A549 (cell line): ENCODE data around the gene LDB1. TPM values are rescaled to one million over a fixed set of nuclear protein-coding genes. Genes with fewer than 3 reads are reported as not detected.
A peak's percentile ranks its signal among the peaks of the same experiment; 100 is the strongest.

Experiments used
- ATAC-seq, 2 experiments: fragments of 200-7000 bp in 1 of 2; fragments of >200 bp in 1 of 2; cut with Nextera tagmentation in 1 of 2; cut with Tn5 transposase in 1 of 2; 3 replicates each; pipeline versions ENCODE4 v1.8.0 to v1.9.1; 2018 to 2020; ENCODE audit warnings: mild to moderate bottlenecking in 1 of 2, moderate library complexity in 1 of 2
- CTCF ChIA-PET: fragments of 300-600 bp; sonication (Branson Sonifier 250); formaldehyde crosslinking; extraction: SDS; loops from one replicate; lab custom pipeline; 2021; ENCODE audit warnings: antibody characterized with exemption, inconsistent platforms; lab: Yijun Ruan, JAX
- POLR2A ChIA-PET: fragments of 350-600 bp; formaldehyde crosslinking; extraction: SDS; loops from one replicate; lab custom pipeline; 2021; ENCODE audit warnings: antibody characterized with exemption, inconsistent platforms; lab: Yijun Ruan, JAX
- DNase-seq, 2 experiments: peaks; one replicate each; pipeline versions ENCODE4 v3.0.0 to v3.0.0-alpha.2; 2011 to 2016; ENCODE audit warnings: low read depth in 1 of 2, low spot score in 1 of 2
- FAIRE-seq: peaks from 2 replicates; lab custom pipeline; 2011; peaks lifted over from hg19 to GRCh38; lab: Jason Lieb, UNC
- H3K27ac ChIP-seq, 2 experiments: fragments of >200 bp; sonication (Bioruptor Twin); formaldehyde crosslinking; 3 replicates each; pipeline ENCODE4 v1.5.1; 2016 to 2017
- H3K4me1 ChIP-seq: fragments of >200 bp; sonication (Bioruptor Twin); formaldehyde crosslinking; 3 replicates; pipeline ENCODE4 v1.6.1; 2016
- H3K4me2 ChIP-seq: fragments of >200 bp; sonication (Bioruptor Twin); formaldehyde crosslinking; 3 replicates; pipeline ENCODE4 v1.6.1; 2016
- H3K4me3 ChIP-seq: fragments of >200 bp; sonication (Bioruptor Twin); formaldehyde crosslinking; 3 replicates; pipeline ENCODE4 v1.5.1; 2016
- H3K9me3 ChIP-seq: fragments of >200 bp; sonication (Bioruptor Twin); formaldehyde crosslinking; 3 replicates; pipeline ENCODE4 v1.6.1; 2016
- CBX8 ChIP-seq: fragments of 200-600 bp; sonication (generic); IDR thresholded peaks from 2 replicates; pipeline ENCODE4 v1.6.1; 2016
- CHD2 ChIP-seq: fragments of 150-350 bp; IDR thresholded peaks from 2 replicates; pipeline ENCODE4 v1.6.1; 2014; ENCODE audit warnings: low read length; ENCODE audit not compliant: partially characterized antibody
- CHD4 ChIP-seq: fragments of 200-600 bp; sonication (generic); IDR thresholded peaks from 2 replicates; pipeline ENCODE4 v1.6.1; 2016; ENCODE audit warnings: antibody characterized with exemption, mild to moderate bottlenecking, borderline replicate concordance
- EP300 ChIP-seq, 2 experiments: fragments of >200 bp; sonication (Bioruptor Twin); formaldehyde crosslinking; IDR thresholded peaks; 2 replicates in 1 of 2; 3 replicates in 1 of 2; pipeline ENCODE4 v1.6.1; 2016 to 2017
- FOSB ChIP-seq: fragments of 250-450 bp; sonication (Bioruptor Pico); IDR thresholded peaks from 2 replicates; pipeline ENCODE4 v1.5.0; 2020; ENCODE audit warnings: mild to moderate bottlenecking, moderate library complexity
- HDAC2 ChIP-seq: fragments of 200-600 bp; sonication (generic); IDR thresholded peaks from 2 replicates; pipeline ENCODE4 v1.6.1; 2016
- HOXB5 ChIP-seq: fragments of 250-450 bp; sonication (Bioruptor Pico); IDR thresholded peaks from 2 replicates; pipeline ENCODE4 v1.5.0; 2020; ENCODE audit warnings: mild to moderate bottlenecking, moderate library complexity
- JUNB ChIP-seq: fragments of >200 bp; sonication (Bioruptor Twin); formaldehyde crosslinking; IDR thresholded peaks from 2 replicates; pipeline ENCODE4 v1.6.1; 2016
- MAFK ChIP-seq: fragments of 450-650 bp; IDR thresholded peaks from 2 replicates; pipeline ENCODE4 v1.6.1; 2014; ENCODE audit not compliant: partially characterized antibody
- MYC ChIP-seq: IDR thresholded peaks from 2 replicates; pipeline ENCODE4 v1.6.1; 2012; ENCODE audit warnings: mild to moderate bottlenecking, inconsistent platforms, low read length, improper control_type of control experiment, borderline replicate concordance
- NFE2L2 ChIP-seq: fragments of 150-350 bp; conservative IDR thresholded peaks from 2 replicates; pipeline ENCODE4 v1.6.1; 2014; ENCODE audit warnings: low read length
- NPAS2 ChIP-seq: fragments of 250-450 bp; sonication (Bioruptor Pico); IDR thresholded peaks from 2 replicates; pipeline ENCODE4 v1.8.0; 2022; ENCODE audit warnings: mild to moderate bottlenecking, moderate library complexity, borderline replicate concordance
- NR3C1 ChIP-seq: fragments of >200 bp; sonication (Bioruptor Twin); formaldehyde crosslinking; IDR thresholded peaks from 3 replicates; pipeline ENCODE4 v1.6.1; 2017
- POLR2A ChIP-seq: IDR thresholded peaks from 2 replicates; pipeline ENCODE4 v1.6.1; 2012; ENCODE audit warnings: mild to moderate bottlenecking, low read length
- POLR2AphosphoS2 ChIP-seq: conservative IDR thresholded peaks from 2 replicates; pipeline ENCODE4 v1.6.1; 2012; ENCODE audit warnings: low read length, improper control_type of control experiment, inconsistent platforms
- RCOR1 ChIP-seq: fragments of 150-350 bp; IDR thresholded peaks from 2 replicates; pipeline ENCODE4 v1.6.1; 2014; ENCODE audit warnings: antibody characterized with exemption, low read length, low read depth
- RNF2 ChIP-seq: fragments of 200-600 bp; sonication (generic); IDR thresholded peaks from 2 replicates; pipeline ENCODE4 v1.6.1; 2016; ENCODE audit warnings: low read depth, mild to moderate bottlenecking, antibody characterized with exemption, moderate library complexity, borderline replicate concordance
- SMC3 ChIP-seq: fragments of >200 bp; sonication (Bioruptor Twin); formaldehyde crosslinking; IDR thresholded peaks from 3 replicates; pipeline ENCODE4 v1.6.1; 2018; ENCODE audit warnings: inconsistent platforms
- SREBF2 ChIP-seq: fragments of 450-650 bp; IDR thresholded peaks from 2 replicates; pipeline ENCODE4 v1.6.1; 2014; ENCODE audit warnings: mild to moderate bottlenecking, moderate library complexity
- TP53 ChIP-seq: fragments of 250-450 bp; sonication (Bioruptor Pico); IDR thresholded peaks from 2 replicates; pipeline ENCODE4 v1.5.0; 2021; ENCODE audit warnings: mild to moderate bottlenecking, moderate library complexity
- ZFP36 ChIP-seq: fragments of 450-650 bp; IDR thresholded peaks from 2 replicates; pipeline ENCODE4 v1.6.1; 2014; ENCODE audit warnings: borderline replicate concordance; ENCODE audit not compliant: partially characterized antibody
- ZSCAN20 ChIP-seq: fragments of 250-450 bp; sonication (Bioruptor Pico); IDR thresholded peaks from 2 replicates; pipeline ENCODE4 v1.8.0; 2022; ENCODE audit warnings: mild to moderate bottlenecking, moderate library complexity
- WGBS: methylation state at CpG from one replicate; pipeline ENCODE4 v1.1.6; 2017; ENCODE audit errors: missing lambda C conversion rate; 5-methylcytosine and 5-hydroxymethylcytosine counted together
- polyA plus RNA-seq, 4 experiments: library from polyadenylated mRNA; depleted of rRNA in 3 of 4; stranded (reverse); fragments of >200 nt; fragmentation: RNase III in 1 of 4; extraction: RNeasy Plus Mini Kit Qiagen cat#74134 plus additional on column Dnase treatment in 1 of 4; gene quantifications; 2 replicates in 3 of 4; 3 replicates in 1 of 4; pipeline ENCODE4 v1.2.3, GENCODE V29; 2011 to 2017
- TF ChIP-seq, protein P1 (sequence below): fragments of 250-450 bp; sonication (Bioruptor Pico); IDR thresholded peaks from 2 replicates; pipeline ENCODE4 v1.5.0; 2021; ENCODE audit warnings: mild to moderate bottlenecking, moderate library complexity, borderline replicate concordance
- TF ChIP-seq, protein P2 (sequence below): fragments of 450-650 bp; IDR thresholded peaks from 2 replicates; pipeline ENCODE4 v1.6.1; 2014; ENCODE audit warnings: antibody characterized with exemption
- TF ChIP-seq, protein P3 (sequence below): fragments of >200 bp; sonication (Bioruptor Twin); formaldehyde crosslinking; IDR thresholded peaks from 2 replicates; pipeline ENCODE4 v1.6.1; 2016
- TF ChIP-seq, protein P4 (sequence below): fragments of 250-450 bp; sonication (Bioruptor Pico); IDR thresholded peaks from 2 replicates; pipeline ENCODE4 v1.5.0; 2020; ENCODE audit warnings: low read depth, mild to moderate bottlenecking, moderate library complexity
- TF ChIP-seq, protein P5 (sequence below): IDR thresholded peaks from 2 replicates; pipeline ENCODE4 v1.6.1; 2012
- TF ChIP-seq, protein P6 (sequence below): IDR thresholded peaks from 2 replicates; pipeline ENCODE4 v1.6.1; 2012; ENCODE audit warnings: low read depth, borderline replicate concordance

LDB1 gene
- polyA plus RNA-seq, 2 of the 4 experiments (the other 2 are of a cell fraction) = 37.2 to 47.0 TPM

DNA sequence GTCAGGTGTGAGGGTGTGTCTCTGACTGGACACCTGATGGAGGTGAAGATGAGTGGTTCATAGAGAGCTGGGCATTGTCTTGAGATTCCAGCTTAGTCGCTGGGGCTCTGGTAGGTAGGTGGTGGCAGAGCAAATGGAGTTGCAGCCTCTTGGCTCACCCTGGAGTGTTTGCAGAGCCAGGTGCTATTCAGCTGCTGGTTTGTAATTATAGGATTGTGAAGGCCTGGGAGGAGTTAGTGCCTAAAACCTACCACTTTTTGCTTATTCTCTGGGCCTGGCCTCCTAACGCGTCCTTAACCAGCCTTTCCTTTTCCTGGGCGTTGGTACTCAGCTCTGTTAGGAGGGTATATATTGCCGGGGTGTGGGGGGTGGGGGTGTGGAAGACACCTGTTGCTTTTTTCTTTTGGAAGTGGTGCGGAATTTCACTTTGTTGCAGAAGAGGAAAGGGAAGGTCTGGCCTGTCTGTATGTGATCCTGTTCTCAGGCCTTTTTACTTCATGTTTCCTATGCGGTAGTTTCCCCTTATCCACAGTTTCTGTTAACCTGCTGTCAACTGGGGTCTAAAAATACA lies 15.9 kb upstream of the LDB1 start:
- CTCF ChIA-PET = interaction anchor here (0.9 to 4.6 kb wide), 5 partner anchors 8 to 263 kb away, joined by 3 to 40 read pairs (median 6); partner anchors contain the start of gene NOLC1
- no peak for DNase-seq
- no peak for ATAC-seq
- Histone ChIP-seq H3K4me3 (no peak overlapping the region), H3K27ac (no peak overlapping the region), H3K9me3 (no peaks in the 10 kb centered on the region), H3K4me2 (peak overlapping the region; percentile 98), H3K4me1 (peaks cover 35% of the 10 kb centered on the region)
- 89% methylated on average over 7 of the region's 7 CpGs for WGBS
- no peak for FAIRE-seq
- POLR2A ChIA-PET = no interaction called here
- TF ChIP-seq SREBF2 = no peak
- TF ChIP-seq SMC3 = no peak
- no peak for TF ChIP-seq CHD4
- TF ChIP-seq HDAC2 = no peak
- TF ChIP-seq CBX8 = no peak
- TF ChIP-seq, protein P1, sequence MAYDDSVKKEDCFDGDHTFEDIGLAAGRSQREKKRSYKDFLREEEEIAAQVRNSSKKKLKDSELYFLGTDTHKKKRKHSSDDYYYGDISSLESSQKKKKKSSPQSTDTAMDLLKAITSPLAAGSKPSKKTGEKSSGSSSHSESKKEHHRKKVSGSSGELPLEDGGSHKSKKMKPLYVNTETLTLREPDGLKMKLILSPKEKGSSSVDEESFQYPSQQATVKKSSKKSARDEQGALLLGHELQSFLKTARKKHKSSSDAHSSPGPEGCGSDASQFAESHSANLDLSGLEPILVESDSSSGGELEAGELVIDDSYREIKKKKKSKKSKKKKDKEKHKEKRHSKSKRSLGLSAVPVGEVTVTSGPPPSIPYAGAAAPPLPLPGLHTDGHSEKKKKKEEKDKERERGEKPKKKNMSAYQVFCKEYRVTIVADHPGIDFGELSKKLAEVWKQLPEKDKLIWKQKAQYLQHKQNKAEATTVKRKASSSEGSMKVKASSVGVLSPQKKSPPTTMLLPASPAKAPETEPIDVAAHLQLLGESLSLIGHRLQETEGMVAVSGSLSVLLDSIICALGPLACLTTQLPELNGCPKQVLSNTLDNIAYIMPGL = no peak
- no peak for TF ChIP-seq NR3C1
- TF ChIP-seq, protein P2, sequence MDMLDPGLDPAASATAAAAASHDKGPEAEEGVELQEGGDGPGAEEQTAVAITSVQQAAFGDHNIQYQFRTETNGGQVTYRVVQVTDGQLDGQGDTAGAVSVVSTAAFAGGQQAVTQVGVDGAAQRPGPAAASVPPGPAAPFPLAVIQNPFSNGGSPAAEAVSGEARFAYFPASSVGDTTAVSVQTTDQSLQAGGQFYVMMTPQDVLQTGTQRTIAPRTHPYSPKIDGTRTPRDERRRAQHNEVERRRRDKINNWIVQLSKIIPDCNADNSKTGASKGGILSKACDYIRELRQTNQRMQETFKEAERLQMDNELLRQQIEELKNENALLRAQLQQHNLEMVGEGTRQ = no peak
- no peak for TF ChIP-seq NFE2L2
- no peak for TF ChIP-seq RNF2
- TF ChIP-seq TP53 = no peak

DNA sequence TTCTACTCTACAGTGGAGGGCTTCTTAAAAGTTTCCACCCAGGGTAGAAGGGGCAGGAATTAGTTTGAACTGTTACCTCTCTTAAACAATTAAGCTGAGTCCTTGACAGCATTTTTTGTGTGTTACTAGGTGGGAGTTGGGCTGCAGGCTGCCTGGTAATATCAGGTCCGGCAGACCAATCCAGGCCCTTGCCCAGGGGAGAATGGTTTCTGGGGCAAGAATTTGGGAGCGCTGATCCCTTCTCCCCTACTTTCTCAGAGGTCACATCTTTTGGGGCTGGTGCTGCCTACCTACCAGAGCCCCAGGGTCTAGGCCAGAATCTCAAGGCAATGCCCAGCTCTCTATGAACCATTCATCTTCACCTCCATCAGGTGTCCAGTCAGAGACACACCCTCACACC lies 14.2 kb upstream of the LDB1 start:
- Histone ChIP-seq H3K9me3 (no peaks in the 10 kb centered on the region), H3K4me2 (peak overlapping the region; percentile 98), H3K4me3 (peak overlapping the region; percentile 92), H3K27ac (peak overlapping the region; percentile 98 to 99), H3K4me1 (peaks cover 35% of the 10 kb centered on the region)
- WGBS = 44% methylated on average over 2 of the region's 2 CpGs
- TF ChIP-seq CHD4 (no peak), ZFP36 (no peak), EP300 (IDR thresholded peaks at IDR 0.05) (no peak), MYC (no peak), POLR2AphosphoS2 (no peak), SREBF2 (no peak), NPAS2 (CRISPR knock-in tag) (no peak), MAFK (no peak), JUNB (no peak)
- TF ChIP-seq, protein P2 = no peak
- TF ChIP-seq, protein P3, sequence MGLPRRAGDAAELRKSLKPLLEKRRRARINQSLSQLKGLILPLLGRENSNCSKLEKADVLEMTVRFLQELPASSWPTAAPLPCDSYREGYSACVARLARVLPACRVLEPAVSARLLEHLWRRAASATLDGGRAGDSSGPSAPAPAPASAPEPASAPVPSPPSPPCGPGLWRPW = no peak
- POLR2A ChIA-PET = interaction anchor here (1.3 kb wide), 1 partner anchor 19 kb away, joined by 5 read pairs; no protein-coding TSS in a partner anchor
- DNase-seq = no peak
- FAIRE-seq = no peak
- no peak for ATAC-seq
- CTCF ChIA-PET = interaction anchor here (1.6 to 2.0 kb wide), 4 partner anchors 9 to 62 kb away, joined by 5 to 6 read pairs (median 6); partner anchors contain the start of gene NOLC1

DNA sequence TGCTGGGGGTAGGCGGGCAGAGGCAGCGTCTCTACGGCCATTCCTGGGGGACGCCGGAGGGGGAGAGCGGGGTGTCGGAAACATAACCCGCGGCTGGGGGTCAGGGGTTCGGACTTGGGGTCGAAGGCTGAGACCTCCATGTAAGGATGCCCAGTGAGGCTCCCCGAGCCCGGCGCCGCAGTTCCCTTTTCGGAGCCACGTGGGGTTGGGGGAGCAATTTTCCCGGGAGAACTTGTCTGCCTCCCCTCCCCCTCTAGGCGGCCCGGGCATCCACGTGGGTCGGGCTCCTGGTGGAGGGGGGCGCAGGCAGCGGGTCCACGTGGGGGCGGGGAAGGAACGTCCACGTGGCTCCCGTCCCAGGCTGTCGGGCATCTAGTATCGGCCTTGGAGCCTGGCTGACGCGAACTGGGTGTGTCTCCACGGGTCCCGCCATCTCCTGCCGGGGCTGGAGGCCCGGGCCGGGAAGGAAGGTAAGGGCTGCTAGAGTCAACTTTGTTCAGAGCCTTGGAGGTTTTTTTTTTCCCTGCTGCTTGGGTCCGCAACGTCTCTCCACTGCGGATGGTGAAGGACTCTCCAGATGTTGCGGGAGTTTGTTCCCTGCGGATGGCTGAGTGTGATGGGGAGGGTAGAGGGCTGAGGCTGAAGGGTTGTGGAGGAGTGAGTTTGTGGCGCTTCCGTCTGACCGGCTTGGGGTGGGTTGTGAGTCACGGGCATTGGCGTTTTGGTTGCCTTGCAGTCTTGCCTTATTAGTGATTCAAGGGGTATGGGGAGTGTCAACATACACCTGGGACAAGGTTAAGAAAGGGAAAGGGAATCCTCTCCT lies 13.4 kb upstream of the LDB1 start:
- ChIA-PET CTCF (no interaction called here), POLR2A (no interaction called here)
- Histone ChIP-seq H3K4me3 (peak overlapping the region; percentile 92), H3K4me1 (peaks cover 35% of the 10 kb centered on the region), H3K27ac (peak overlapping the region; percentile 98 to 99), H3K9me3 (no peaks in the 10 kb centered on the region), H3K4me2 (peak overlapping the region; percentile 98)
- ATAC-seq = peak; percentile 72 to 74
- 2% methylated on average over 26 of the region's 48 CpGs for WGBS
- no peak for FAIRE-seq
- DNase-seq = peak; percentile 87 to 90
- TF ChIP-seq, protein P2 = peak; percentile 87
- TF ChIP-seq TP53 = no peak
- TF ChIP-seq POLR2A = no peak
- no peak for TF ChIP-seq JUNB
- TF ChIP-seq, protein P4, sequence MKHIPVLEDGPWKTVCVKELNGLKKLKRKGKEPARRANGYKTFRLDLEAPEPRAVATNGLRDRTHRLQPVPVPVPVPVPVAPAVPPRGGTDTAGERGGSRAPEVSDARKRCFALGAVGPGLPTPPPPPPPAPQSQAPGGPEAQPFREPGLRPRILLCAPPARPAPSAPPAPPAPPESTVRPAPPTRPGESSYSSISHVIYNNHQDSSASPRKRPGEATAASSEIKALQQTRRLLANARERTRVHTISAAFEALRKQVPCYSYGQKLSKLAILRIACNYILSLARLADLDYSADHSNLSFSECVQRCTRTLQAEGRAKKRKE = no peak
- TF ChIP-seq CHD2 = peak; percentile 63
- TF ChIP-seq, protein P5, sequence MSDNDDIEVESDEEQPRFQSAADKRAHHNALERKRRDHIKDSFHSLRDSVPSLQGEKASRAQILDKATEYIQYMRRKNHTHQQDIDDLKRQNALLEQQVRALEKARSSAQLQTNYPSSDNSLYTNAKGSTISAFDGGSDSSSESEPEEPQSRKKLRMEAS = peak; percentile 99
- no peak for TF ChIP-seq RCOR1
- no peak for TF ChIP-seq ZSCAN20
- TF ChIP-seq FOSB = no peak
- no peak for TF ChIP-seq HOXB5 (CRISPR knock-in tag)
- TF ChIP-seq, protein P6, sequence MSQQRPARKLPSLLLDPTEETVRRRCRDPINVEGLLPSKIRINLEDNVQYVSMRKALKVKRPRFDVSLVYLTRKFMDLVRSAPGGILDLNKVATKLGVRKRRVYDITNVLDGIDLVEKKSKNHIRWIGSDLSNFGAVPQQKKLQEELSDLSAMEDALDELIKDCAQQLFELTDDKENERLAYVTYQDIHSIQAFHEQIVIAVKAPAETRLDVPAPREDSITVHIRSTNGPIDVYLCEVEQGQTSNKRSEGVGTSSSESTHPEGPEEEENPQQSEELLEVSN = no peak
